ENCODE results near the gene OR10K1. TPM values are rescaled to one million over a fixed set of nuclear protein-coding genes. Genes with fewer than 3 reads are reported as not detected.

OR10K1 gene
- not detected for total RNA-seq
- long read RNA-seq, donor 1: 0 reads
- long read RNA-seq, donor 2: 0 reads

- intact Hi-C loops (cut with DNase I, micrococcal nuclease): no loop called here
- no peaks in the 10 kb centered on the region for H3K4me1 ChIP-seq (ENCODE audit: low read depth)
- H3K36me3 ChIP-seq (ENCODE audit: low read depth): no peaks in the 10 kb centered on the region
- no peak within 1 kb of the TSS for H3K4me3 ChIP-seq
- no peaks in the 10 kb centered on the region for H3K9me3 ChIP-seq
- no peak for ATAC-seq
- DNase-seq: no peak
- no peak for TF ChIP-seq CTCF (IDR thresholded peaks at IDR 0.05)
Measured at GRCh38 chr1:158461534-158461933, at the start of gene OR10K1. Gene OR10K1, plus strand, starts transcription at chr1:158461834. Its CDS starts 3,728 bp downstream, at chr1:158465562.

- no peak overlapping the region for H3K4me3 ChIP-seq
- DNase-seq (no peak), ATAC-seq (no peak)
- intact Hi-C loops (cut with DNase I, micrococcal nuclease): no loop called here
- no peak for TF ChIP-seq CTCF (IDR thresholded peaks at IDR 0.05)
- no peaks in the 10 kb centered on the region for H3K9me3 ChIP-seq
- no peaks in the 10 kb centered on the region for H3K4me1 ChIP-seq (ENCODE audit: low read depth)
- no peaks in the 10 kb centered on the region for H3K36me3 ChIP-seq (ENCODE audit: low read depth)
Measured at GRCh38 chr1:158414651-158415345, 46.8 kb upstream of the OR10K1 start.

- no peaks in the 10 kb centered on the region for H3K36me3 ChIP-seq (ENCODE audit: low read depth)
- intact Hi-C loops (cut with DNase I, micrococcal nuclease): no loop called here
- H3K9me3 ChIP-seq: no peaks in the 10 kb centered on the region
- H3K4me1 ChIP-seq (ENCODE audit: low read depth): no peaks in the 10 kb centered on the region
- no peak for DNase-seq
- H3K4me3 ChIP-seq: no peak overlapping the region
- no peak for TF ChIP-seq CTCF (IDR thresholded peaks at IDR 0.05)
- ATAC-seq: no peak
Measured at GRCh38 chr1:158417586-158417985, 44.0 kb upstream of the OR10K1 start.

- Histone ChIP-seq H3K36me3 (ENCODE audit: low read depth) (no peaks in the 10 kb centered on the region), H3K4me1 (ENCODE audit: low read depth) (no peaks in the 10 kb centered on the region), H3K9me3 (no peaks in the 10 kb centered on the region), H3K4me3 (no peak overlapping the region)
- intact Hi-C loops (cut with DNase I, micrococcal nuclease): no loop called here
- no peak for DNase-seq
- no peak for TF ChIP-seq CTCF (IDR thresholded peaks at IDR 0.05)
- ATAC-seq: no peak
Measured at GRCh38 chr1:158422212-158422611, 39.4 kb upstream of the OR10K1 start.

- ATAC-seq (no peak), DNase-seq (no peak)
- intact Hi-C loops (cut with DNase I, micrococcal nuclease): no loop called here
Measured at GRCh38 chr1:158425027-158425426, 36.6 kb upstream of the OR10K1 start.

More at GRCh38 chr1:158425027-158425426, 36.6 kb upstream of the OR10K1 start:
- Histone ChIP-seq H3K9me3 (no peaks in the 10 kb centered on the region), H3K4me1 (ENCODE audit: low read depth) (no peaks in the 10 kb centered on the region), H3K36me3 (ENCODE audit: low read depth) (no peaks in the 10 kb centered on the region), H3K4me3 (no peak overlapping the region)
- no peak for TF ChIP-seq CTCF (IDR thresholded peaks at IDR 0.05)

Data from mucosa of descending colon (tissue), 3 donors.